T-helper 2 cell treated with Interferon-gamma antibody and Interleukin-4, amounts not matched to agents 100 ng/mL and 5 ng/mL, for 36 hours (primary cell): ENCODE measurements around the gene MBP. TPM values are rescaled to one million over a fixed set of nuclear protein-coding genes. Genes with fewer than 3 reads are reported as not detected.

Source experiments
- intact Hi-C: fragments of 100-400 bp; cut with micrococcal nuclease; formaldehyde crosslinking; loops from one replicate; pipeline ENCODE4 v1.15.1; 2023
- total RNA-seq: library from RNA; stranded (reverse); gene quantifications from 2 replicates; pipeline ENCODE4 v1.2.3, GENCODE V29; 2022

MBP gene
- total RNA-seq, 1 donor from 2014 or later = 89.5 TPM

DNA sequence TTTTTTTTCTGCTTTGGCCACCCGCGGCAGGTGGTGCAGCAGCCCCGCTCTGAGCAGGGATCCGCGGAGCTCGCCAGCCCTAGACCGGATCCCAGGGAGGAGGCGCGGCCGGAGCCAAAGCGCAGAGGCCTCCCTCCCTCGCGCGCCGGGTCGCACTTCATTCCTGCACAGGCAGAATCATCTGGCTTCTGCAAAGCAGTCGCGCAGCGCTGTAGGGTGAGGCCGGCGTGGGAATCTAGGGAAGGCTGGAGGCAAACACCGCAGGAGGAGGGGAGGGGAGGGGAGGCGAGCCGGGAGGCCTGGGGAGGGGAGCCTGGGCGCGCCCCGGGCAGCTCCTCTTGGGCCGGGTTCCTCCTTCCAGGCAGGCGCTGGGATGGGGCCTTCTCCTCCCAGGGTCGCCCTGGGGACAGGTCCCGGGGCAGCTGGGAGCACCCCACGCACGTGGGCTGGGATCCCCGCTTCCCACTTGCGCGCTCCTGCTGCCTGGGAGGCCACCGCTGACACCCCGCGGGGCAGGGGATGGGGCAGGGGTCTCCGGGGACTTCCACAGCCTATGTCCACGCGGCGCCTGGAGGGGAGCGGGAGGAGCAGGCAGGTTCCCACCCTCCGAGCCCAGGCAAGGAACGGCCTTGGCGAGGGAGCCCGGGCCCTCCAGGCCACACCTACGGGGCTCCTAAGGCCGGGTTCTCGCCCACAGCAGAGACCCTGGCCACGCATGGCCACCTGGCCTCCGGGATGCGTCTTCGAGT, 45.0 kb downstream of the MBP start:
- intact Hi-C loops = no loop called here

- intact Hi-C loops = no loop called here
Observed at GRCh38 chr18:77086656-77087392, 45.8 kb downstream of the MBP start.

- intact Hi-C loops = no loop called here
Observed at GRCh38 chr18:77086034-77086433, 46.5 kb downstream of the MBP start.

- intact Hi-C loops = no loop called here
Observed at GRCh38 chr18:77084688-77085035, 47.9 kb downstream of the MBP start.

DNA sequence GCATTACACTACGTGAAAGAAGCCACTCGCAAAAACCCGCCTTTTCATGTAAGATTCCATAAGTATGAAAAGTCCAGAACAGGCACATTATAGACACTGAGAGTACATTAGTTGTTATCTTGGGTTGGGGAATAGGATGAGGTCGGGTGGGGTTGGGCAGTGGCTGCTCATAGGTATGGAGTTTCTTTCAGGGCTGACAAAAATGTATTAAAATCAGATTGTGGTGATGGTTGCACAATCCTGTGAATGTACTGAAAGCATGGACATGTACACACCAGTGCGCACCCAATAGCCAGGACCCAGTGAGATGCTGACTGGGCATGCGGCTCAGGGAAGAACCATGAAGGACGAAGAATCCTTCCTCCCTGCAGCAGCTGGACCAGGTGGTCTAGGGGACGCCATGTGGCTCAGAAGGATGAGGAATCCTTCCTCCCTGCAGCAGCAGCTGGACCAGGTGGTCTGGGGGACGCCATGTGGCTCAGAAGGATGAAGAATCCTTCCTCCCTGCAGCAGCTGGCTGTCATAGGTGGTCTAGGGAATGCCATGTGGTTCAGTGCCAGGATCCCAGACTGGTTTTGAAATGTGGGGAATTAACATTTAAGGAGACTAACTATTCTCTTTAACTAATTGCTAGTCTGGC, 50.1 kb downstream of the MBP start:
- intact Hi-C loops = no loop called here

- intact Hi-C loops = no loop called here
Observed at GRCh38 chr18:77081390-77081778, 51.2 kb downstream of the MBP start.

DNA sequence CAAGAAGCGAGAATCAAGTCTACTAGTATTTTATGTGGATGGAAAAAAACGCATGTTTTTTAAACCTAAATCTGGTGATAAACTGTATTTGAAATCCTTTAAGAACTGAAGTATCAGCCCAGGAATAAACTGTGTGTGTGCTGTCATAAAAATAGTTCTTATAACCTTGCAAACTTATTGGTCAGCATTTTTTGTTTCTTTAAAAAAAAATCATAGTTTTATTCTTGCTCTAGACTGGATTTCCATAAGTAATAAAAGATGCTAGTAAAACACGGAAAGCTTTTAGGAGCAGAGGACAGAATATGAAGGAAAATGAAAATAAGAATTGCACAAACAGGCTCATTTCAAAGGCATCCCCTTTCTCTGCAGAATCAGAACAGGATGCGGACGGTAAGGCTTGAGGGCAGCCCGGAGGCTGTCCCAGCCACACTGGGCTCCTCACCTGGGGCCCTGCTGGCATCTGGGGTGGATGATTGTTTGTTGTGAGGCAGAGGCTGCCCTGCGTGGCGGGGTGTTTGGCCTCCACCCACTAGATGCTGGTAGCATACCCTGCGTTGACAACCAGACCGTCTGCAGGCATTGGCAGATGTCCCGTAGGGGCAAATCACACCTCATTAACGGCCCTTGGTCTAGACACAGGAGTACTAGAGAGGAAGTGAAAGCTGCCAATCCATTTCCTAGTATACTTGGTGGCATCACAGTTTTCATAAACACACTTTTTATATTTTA, 52.5 kb downstream of the MBP start:
- intact Hi-C loops = no loop called here

DNA sequence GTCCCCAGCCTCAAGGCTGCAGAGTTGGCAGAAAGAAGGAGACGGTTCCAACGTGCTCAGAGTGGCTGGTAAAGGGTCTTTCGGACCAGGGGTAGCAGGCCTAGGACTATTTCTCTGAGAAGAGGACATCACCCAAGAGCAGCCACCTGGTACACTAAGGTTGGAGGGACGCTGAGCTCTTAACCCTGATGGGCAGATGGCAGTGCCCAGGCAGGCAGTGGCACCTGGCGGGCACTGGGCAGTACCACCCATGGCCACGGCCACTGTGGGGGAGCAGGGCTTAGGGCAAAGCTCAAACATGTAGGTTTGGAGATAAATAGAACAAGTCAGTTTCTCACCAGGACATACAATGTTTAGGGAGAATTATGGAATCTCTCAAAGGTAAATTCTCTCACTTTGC, 53.5 kb downstream of the MBP start:
- intact Hi-C loops = no loop called here

GRCh38 chr18:77078690-77079070, 53.9 kb downstream of the MBP start:
- intact Hi-C loops = no loop called here

DNA sequence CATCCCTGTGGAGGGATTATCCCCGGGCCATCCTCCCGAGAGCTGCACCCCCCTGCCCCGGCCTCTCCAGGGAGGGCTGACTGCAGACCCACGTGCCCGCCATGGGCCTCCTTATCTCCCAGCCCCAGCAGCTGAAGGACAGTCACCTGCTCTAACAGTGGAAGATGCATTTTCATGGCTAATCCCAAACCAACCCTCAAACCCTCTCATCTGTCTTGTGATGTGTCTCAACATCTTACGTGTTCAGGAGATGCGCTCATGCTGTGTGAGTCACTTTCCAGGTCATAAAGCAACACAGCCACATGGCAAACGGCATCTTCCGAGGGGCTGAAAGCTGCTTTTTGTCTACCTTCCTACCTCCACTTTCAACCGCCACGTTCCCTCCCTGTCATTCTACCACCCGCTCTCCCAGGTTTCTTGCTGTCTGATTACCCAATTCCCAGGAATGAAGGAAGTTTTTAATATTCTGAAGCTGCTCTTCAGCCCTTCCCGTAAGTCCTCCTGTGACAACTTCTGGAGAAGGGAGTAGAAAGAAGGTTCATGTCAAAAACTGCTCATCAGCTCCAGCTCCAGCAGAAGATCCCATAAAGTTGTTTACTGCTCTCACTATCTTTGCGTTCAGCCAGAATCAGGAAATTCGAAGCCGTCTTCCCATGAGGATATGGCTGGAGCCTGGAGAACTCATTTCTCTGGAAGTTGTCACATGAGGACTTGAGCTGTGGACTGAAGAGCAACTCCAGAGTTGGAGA, 54.5 kb downstream of the MBP start:
- intact Hi-C loops = no loop called here

- intact Hi-C loops = no loop called here
Observed at GRCh38 chr18:77077401-77077800, 55.2 kb downstream of the MBP start.

- intact Hi-C loops = no loop called here
Observed at GRCh38 chr18:77076111-77076510, 56.5 kb downstream of the MBP start.

DNA sequence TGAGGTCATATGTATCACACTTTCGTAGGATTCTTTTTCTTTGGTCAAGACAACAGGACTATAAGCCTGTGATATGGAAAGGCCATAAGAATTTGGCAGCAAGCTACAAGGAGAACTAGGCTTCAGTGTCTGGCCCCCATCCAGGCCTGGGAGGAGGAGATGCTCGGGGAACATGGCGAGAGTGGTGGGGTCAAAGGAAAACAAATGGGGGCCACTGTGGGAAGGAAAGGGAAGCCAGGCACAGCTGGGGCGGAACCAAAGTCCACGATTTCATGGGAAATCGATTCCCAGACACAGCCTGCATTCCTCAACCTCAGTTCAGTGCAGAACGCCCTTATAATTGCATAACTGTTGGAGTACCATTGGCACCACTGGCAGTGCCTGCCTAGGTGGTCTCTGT, 58.2 kb downstream of the MBP start:
- intact Hi-C loops = no loop called here

DNA sequence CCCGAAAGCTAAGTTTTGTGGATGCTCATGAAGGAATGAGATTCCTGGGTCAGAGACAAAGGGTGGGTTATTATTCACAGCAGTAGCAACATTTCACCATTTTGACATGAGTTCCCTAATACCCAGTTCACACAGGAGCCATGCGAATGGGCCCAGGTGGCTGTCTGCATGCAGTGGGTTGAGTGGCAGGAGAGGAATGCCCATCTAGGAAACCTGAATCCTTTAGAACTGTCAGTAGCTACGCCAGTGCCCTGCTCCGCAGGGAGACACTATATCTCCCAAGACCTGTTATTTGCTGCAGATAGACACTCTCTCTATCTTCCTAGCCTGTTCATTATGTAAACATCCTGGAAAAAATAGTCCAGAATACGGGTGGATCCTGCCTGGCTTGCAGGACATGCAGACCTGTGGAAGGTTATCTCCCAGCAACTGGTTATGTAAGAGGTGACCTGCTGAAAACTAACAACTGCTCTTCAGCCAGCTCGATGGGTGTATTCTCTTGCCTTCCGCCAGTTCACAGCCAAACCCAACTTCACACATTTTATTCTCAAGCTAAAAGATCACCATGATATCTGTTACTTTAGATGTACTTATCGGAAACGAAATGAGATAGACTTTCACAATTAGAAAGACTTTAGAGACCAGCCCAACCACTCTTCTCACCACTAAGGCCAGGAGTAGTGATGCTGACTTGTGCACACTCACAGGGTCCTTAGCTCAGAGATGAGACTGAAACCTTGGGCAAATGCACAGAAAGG, 59.1 kb downstream of the MBP start:
- intact Hi-C loops = no loop called here

- intact Hi-C loops = no loop called here
Observed at GRCh38 chr18:77072566-77072965, 60.0 kb downstream of the MBP start.

- intact Hi-C loops = no loop called here
Observed at GRCh38 chr18:77071711-77072292, 60.8 kb downstream of the MBP start.

DNA sequence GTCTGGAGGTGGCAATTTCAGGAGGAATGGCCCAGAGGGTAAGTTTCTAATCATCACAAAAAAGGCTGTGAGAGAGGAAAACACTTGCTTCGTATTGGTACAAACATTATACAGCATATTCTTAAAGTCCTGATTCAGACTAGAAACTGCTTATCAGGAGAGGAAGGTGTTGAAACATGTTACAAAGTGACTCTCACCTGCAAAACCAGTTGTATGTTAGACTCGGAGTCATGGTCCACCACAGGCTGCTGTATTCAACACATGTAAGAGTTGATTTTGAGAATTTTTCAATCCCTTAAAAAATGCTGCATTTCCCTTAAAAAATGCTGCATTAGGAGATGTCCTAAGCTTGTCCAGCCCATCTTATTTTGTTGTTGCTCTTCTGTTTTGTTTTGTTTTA, 61.5 kb downstream of the MBP start:
- intact Hi-C loops = no loop called here

DNA sequence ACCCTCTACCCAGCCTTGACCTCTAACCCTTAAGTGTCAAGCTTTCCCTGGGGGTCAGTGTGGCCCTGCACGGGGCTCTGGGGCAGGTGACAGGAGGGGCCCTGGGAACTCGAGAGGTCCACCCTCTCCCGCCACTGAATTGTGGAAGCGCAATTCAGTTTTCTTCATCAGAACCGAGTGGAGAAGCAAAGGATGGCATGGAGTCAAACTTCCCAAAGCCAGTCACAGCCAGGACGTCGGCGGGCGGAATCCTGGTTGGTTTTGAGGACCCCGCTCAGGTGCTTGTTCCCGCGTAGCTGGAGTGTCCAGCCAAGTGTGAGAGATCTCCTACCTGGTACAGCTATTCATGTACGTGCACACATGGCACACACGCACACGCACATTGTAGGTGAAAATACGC, 62.0 kb downstream of the MBP start:
- intact Hi-C loops = no loop called here

DNA sequence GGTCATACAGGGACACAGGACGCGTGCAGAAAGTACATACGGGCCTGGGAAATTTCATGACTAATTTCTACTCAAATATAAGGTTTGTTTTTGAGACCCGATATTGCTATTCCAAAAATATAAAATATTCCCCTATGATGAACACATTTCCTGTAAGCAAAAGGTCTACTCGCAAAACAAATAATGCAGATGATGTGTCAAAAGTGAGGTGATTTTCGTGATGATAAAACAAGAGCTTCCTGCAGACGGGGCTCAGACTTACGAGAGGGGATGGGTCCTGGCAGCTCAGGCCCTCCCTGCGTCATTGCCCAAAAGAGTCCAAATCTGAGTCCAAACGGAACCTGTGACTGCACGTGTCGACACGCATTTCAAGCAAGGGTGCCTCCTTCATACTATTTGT, 62.7 kb downstream of the MBP start:
- intact Hi-C loops = loop anchor here (2.0 to 10.0 kb wide), 2 partner anchors 15 to 1995 kb away; partner anchors contain the start of gene ATP9B

DNA sequence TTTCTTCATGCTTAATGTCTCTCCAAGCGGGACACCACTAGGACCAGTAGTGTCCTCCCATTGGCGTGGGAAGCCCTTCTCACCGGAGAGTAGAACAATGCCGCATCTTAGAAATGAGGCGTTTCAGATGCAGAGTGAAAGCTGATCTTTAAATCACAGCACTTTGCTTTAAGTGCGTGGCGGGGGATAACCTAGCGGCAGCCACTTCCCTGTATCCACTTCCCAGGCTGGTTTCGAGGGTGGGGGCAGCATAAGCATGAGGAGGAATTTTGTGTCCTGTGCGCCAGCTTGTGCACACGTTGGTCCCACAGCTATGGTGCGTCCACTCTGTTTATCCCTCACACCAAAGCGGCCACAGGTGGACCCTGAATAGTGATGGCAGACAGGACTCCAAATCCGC, 63.1 kb downstream of the MBP start:
- intact Hi-C loops = loop anchor here (2.0 to 10.0 kb wide), 2 partner anchors 15 to 1995 kb away; partner anchors contain the start of gene ATP9B
